HepG2 (cell line): ENCODE data around the gene LAMTOR2. TPM values are rescaled to one million over a fixed set of nuclear protein-coding genes. Genes with fewer than 3 reads are reported as not detected.

Experiments used
- ATAC-seq: fragments of 200-7000 bp; cut with Tn5 transposase; 3 replicates; pipeline ENCODE4 v1.9.1; 2020; ENCODE audit warnings: mild to moderate bottlenecking, moderate library complexity
- BruUV-seq: library from RNA; stranded (reverse); fragments of 400-500 nt; replicated peaks from 2 replicates; lab custom pipeline; 2021; lab: Mats Ljungman, UMichigan
- CTCF ChIA-PET: fragments of 300-600 bp; formaldehyde crosslinking; extraction: SDS; loops from one replicate; lab custom pipeline; 2021; ENCODE audit warnings: low total read pairs, inconsistent platforms, low intra/inter-chr PET ratio; lab: Yijun Ruan, JAX
- POLR2A ChIA-PET: fragments of 350-600 bp; sonication (Branson Sonifier 250); formaldehyde crosslinking; loops from one replicate; lab custom pipeline; 2020; ENCODE audit warnings: antibody characterized with exemption, inconsistent platforms; lab: Yijun Ruan, JAX
- DNase-seq: peaks from one replicate; pipeline ENCODE4 v3.0.0-alpha.2; 2015; ENCODE audit warnings: low spot score
- FAIRE-seq: peaks from 3 replicates; lab custom pipeline; 2011; peaks lifted over from hg19 to GRCh38; lab: Jason Lieb, UNC
- H2AFZ ChIP-seq: one replicate; pipeline ENCODE4 v1.6.1; 2011; ENCODE audit warnings: low read length, inconsistent platforms
- H3K27ac ChIP-seq: fragments of 300-600 bp; 3 replicates; pipeline ENCODE4 v1.8.0; 2011; ENCODE audit warnings: mixed run types, mild to moderate bottlenecking, mixed read lengths, low read length, inconsistent platforms; ENCODE audit not compliant: insufficient read depth; ENCODE audit errors: extremely low read length
- H3K27me3 ChIP-seq, 2 experiments: fragments of 200-600 bp in 1 of 2; 2 replicates in 1 of 2; 3 replicates in 1 of 2; pipeline versions ENCODE4 v1.6.0 to v1.8.0; 2011; ENCODE audit warnings: low read length in 2 of 2, mild to moderate bottlenecking in 2 of 2, moderate library complexity in 2 of 2, inconsistent platforms in 1 of 2; ENCODE audit not compliant: insufficient read depth in 2 of 2, control insufficient read depth in 1 of 2
- H3K36me3 ChIP-seq, 2 experiments: fragments of 200-600 bp in 1 of 2; replicated peaks in 1 of 2; 2 replicates in 1 of 2; 3 replicates in 1 of 2; pipeline versions ENCODE4 v1.5.1 to v1.8.0; 2011; ENCODE audit warnings: low read length in 2 of 2, inconsistent platforms in 1 of 2; ENCODE audit not compliant: insufficient read depth in 2 of 2, control insufficient read depth in 1 of 2
- H3K4me1 ChIP-seq: 2 replicates; pipeline ENCODE4 v1.5.1; 2012; ENCODE audit warnings: low read length, inconsistent platforms; ENCODE audit not compliant: insufficient read depth
- H3K4me2 ChIP-seq: 2 replicates; pipeline ENCODE4 v1.6.0; 2011; ENCODE audit warnings: low read depth, low read length, inconsistent platforms
- H3K4me3 ChIP-seq, 3 experiments: fragments of 200-600 bp in 1 of 3; sonication (generic), shearing (Covaris generic) in 1 of 3; replicated peaks in 1 of 3; 2 replicates each; pipeline ENCODE4 v1.5.1; 2011 to 2016; ENCODE audit warnings: low read length in 3 of 3, inconsistent platforms in 2 of 3, low read depth in 2 of 3, mild to moderate bottlenecking in 2 of 3, control low read depth in 1 of 3, mixed read lengths in 1 of 3; ENCODE audit not compliant: insufficient read depth in 1 of 3
- H3K79me2 ChIP-seq: one replicate; pipeline ENCODE4 v1.6.1; 2011; ENCODE audit warnings: low read length, inconsistent platforms; ENCODE audit not compliant: insufficient read depth
- H3K9ac ChIP-seq: 2 replicates; pipeline ENCODE4 v1.6.0; 2011; ENCODE audit warnings: mild to moderate bottlenecking, low read depth, low read length, inconsistent platforms; ENCODE audit not compliant: insufficient read depth
- H3K9me3 ChIP-seq: 2 replicates; pipeline ENCODE4 v1.5.1; 2012; ENCODE audit warnings: mild to moderate bottlenecking, low read length
- H4K20me1 ChIP-seq: 2 replicates; pipeline ENCODE4 v1.6.0; 2011; ENCODE audit warnings: inconsistent platforms, mild to moderate bottlenecking, low read length, moderate library complexity; ENCODE audit not compliant: insufficient read depth
- ATF4 ChIP-seq, 2 experiments: fragments of 450-650 bp in 1 of 2; sonication (generic) in 1 of 2; formaldehyde crosslinking; IDR thresholded peaks; 2 replicates each; pipeline versions ENCODE4 v1.5.0 to v1.8.0; 2020 to 2022; ENCODE audit warnings: mild to moderate bottlenecking in 1 of 2, missing genetic modification reagents in 1 of 2
- FOXP4 ChIP-seq: sonication (generic); formaldehyde crosslinking; IDR thresholded peaks from 2 replicates; pipeline ENCODE4 v1.4.0; 2020; ENCODE audit warnings: missing genetic modification reagents
- MED1 ChIP-seq: sonication (generic); formaldehyde crosslinking; IDR thresholded peaks from 2 replicates; pipeline ENCODE4 v1.4.0; 2020; ENCODE audit warnings: missing genetic modification reagents
- TERF1 ChIP-seq: sonication (generic); formaldehyde crosslinking; IDR thresholded peaks from 2 replicates; pipeline ENCODE4 v1.8.0; 2022; ENCODE audit warnings: mild to moderate bottlenecking, missing genetic modification reagents, moderate library complexity
- ZNF746 ChIP-seq: sonication (generic); formaldehyde crosslinking; IDR thresholded peaks from 2 replicates; pipeline ENCODE4 v1.8.0; 2022; ENCODE audit warnings: mild to moderate bottlenecking, missing genetic modification reagents
- WGBS: methylation state at CpG from one replicate; pipeline ENCODE4 v1.1.6; 2017; ENCODE audit warnings: low lambda C conversion rate; 5-methylcytosine and 5-hydroxymethylcytosine counted together
- in situ Hi-C: cut with HindIII; loops from 2 replicates; pipeline ENCODE4 v1.10.0; 2017; ENCODE audit warnings: low pct_unique_long_range_greater_than_20kb; ENCODE audit not compliant: extremely low pct_ligation_motif_present
- intact Hi-C: fragments of 100-400 bp; cut with micrococcal nuclease; formaldehyde crosslinking; loops from one replicate; pipeline ENCODE4 v1.10.0; 2022; ENCODE audit not compliant: unreplicated experiment
- polyA plus RNA-seq, 8 experiments: library from polyadenylated mRNA; depleted of rRNA in 3 of 8; stranded (reverse) in 7 of 8; unstranded in 1 of 8; fragments of >200 nt; fragmentation: Illumina TruSeq in 4 of 8; extraction: Trizol in 4 of 8; gene quantifications; 2 replicates each; pipeline versions ENCODE4 v1.2.1 to v1.2.3, GENCODE V29; 2011 to 2016; ENCODE audit warnings: low read depth in 4 of 8, missing spikeins in 1 of 8, mixed read lengths in 1 of 8; ENCODE audit not compliant: insufficient read depth in 1 of 8
- total RNA-seq, 5 experiments: library from RNA; depleted of rRNA; stranded (reverse); fragments of >200 nt; fragmentation: Illumina TruSeq; extraction: Trizol; gene quantifications; 2 replicates each; pipeline ENCODE4 v1.2.3, GENCODE V29; 2016; ENCODE audit warnings: low read depth in 1 of 5

Gene LAMTOR2
- total and polyA plus RNA-seq, 2 of the 13 experiments (the other 11 are each of a cell fraction or from before 2014, with no cell fraction given): 36.5 to 66.4 TPM

GRCh38 chr1:156019946-156020292, 34.7 kb upstream of the LAMTOR2 start:
- peaks cover 19% of the 10 kb centered on the region for H3K79me2 ChIP-seq
- WGBS: 16% methylated on average over 5 of the region's 8 CpGs
- intact Hi-C loops (loop anchor here (2.0 kb wide), 1 partner anchor 47 kb away; no protein-coding TSS in a partner anchor), in situ Hi-C loops (no loop called here)
- no peaks in the 10 kb centered on the region; a peak in 1 of 5 replicates for H3K27me3 ChIP-seq
- no peak overlapping the region for H2AFZ ChIP-seq
- no peak for FAIRE-seq
- peak overlapping the region; percentile 82 for H3K9ac ChIP-seq
- peak overlapping the region; percentile 92 for H3K4me2 ChIP-seq
- TSS peak; percentile 80 for BruUV-seq
- H3K9me3 ChIP-seq: no peaks in the 10 kb centered on the region
- TF ChIP-seq MED1 (CRISPR knock-in tag) (no peak), TERF1 (no peak), ZNF746 (CRISPR knock-in tag) (no peak), ATF4 (CRISPR knock-in tag; IDR thresholded peaks at IDR 0.05) (no peak), FOXP4 (CRISPR knock-in tag) (0 out of 2 replicates have a peak, but pooled peaks have one; percentile 15)
- TF ChIP-seq, all 625 proteins: peak for 1
- Histone ChIP-seq H3K27ac (peak overlapping the region; percentile 54), H3K4me1 (peaks cover 28% of the 10 kb centered on the region), H4K20me1 (0 out of 2 replicates have a peak, but pooled peaks cover 2% of the 10 kb centered on the region), H3K36me3 (peaks cover 1 to 11% of the 10 kb centered on the region in 2 experiments; a peak in 3 of 5 replicates), H3K4me3 (peak overlapping the region; percentile 92)
- POLR2A ChIA-PET: interaction anchor here (0.6 kb wide), 1 partner anchor 28 kb away, joined by 3 read pairs; no protein-coding TSS in a partner anchor
- ATAC-seq: no peak
- DNase-seq: no peak
- CTCF ChIA-PET: no interaction called here
